Keratinocyte (primary cell): ENCODE data around the gene PRUNE1.
A peak's percentile ranks its signal among the peaks of the same experiment; 100 is the strongest.

Experiments used
- CTCF ChIP-seq, 3 experiments: IDR thresholded peaks in 1 of 3; conservative IDR thresholded peaks in 1 of 3; optimal IDR thresholded peaks in 1 of 3; 2 replicates in 2 of 3; 3 replicates in 1 of 3; pipeline versions ENCODE3 to v1.5.1; 2011; ENCODE audit warnings: low read length in 3 of 3, mild to moderate bottlenecking in 3 of 3, moderate library complexity in 2 of 3, control low read depth in 1 of 3, inconsistent platforms in 1 of 3; ENCODE audit not compliant: insufficient read depth in 2 of 3; ENCODE audit errors: extremely low read depth in 1 of 3
- EZH2 ChIP-seq: IDR thresholded peaks from one replicate; pipeline ENCODE4 v1.6.1; 2012; ENCODE audit warnings: inconsistent platforms, mild to moderate bottlenecking, low read length, moderate library complexity

- TF ChIP-seq CTCF (optimal IDR thresholded peaks at IDR 0.05 in 1 of 3, IDR thresholded peaks at IDR 0.05 in 1 of 3, conservative IDR thresholded peaks at IDR 0.05 in 1 of 3; ENCODE audit: extremely low read depth in 1 of 3, insufficient read depth in 2 of 3, low read length in 3 of 3) (peak; percentile 97 to 100 (median 100)), EZH2 (no peak)
These were observed 28.9 kb upstream of the PRUNE1 start for GRCh38 chr1:150979092-150980056.
